Ascending aorta (tissue), 2 donors: ENCODE results near the gene LHX4. TPM values are rescaled to one million over a fixed set of nuclear protein-coding genes. Genes with fewer than 3 reads are reported as not detected.

Experiments used
- DNase-seq, 2 donors: peaks; one replicate each; pipeline ENCODE4 v3.0.0-alpha.2; 2019; ENCODE audit warnings: low spot score in 2 of 2
- H3K27ac ChIP-seq, 2 donors: fragments of 200-600 bp; sonication (generic); one replicate each; pipeline ENCODE4 v1.5.1; 2016 to 2017; ENCODE audit warnings: mild to moderate bottlenecking in 1 of 2
- H3K27me3 ChIP-seq: fragments of 200-600 bp; sonication (generic); one replicate; pipeline ENCODE4 v1.5.1; 2017
- H3K36me3 ChIP-seq, 2 donors: fragments of 200-600 bp; sonication (generic); one replicate each; pipeline ENCODE4 v1.5.1; 2016
- H3K4me1 ChIP-seq, 2 donors: fragments of 200-600 bp; sonication (generic); one replicate each; pipeline ENCODE4 v1.5.1; 2016 to 2017; ENCODE audit warnings: mild to moderate bottlenecking in 1 of 2
- H3K4me3 ChIP-seq, 2 donors: fragments of 200-600 bp; sonication (generic); one replicate each; pipeline ENCODE4 v1.5.1; 2016 to 2017; ENCODE audit warnings: mild to moderate bottlenecking in 1 of 2
- H3K9me3 ChIP-seq, 2 donors: fragments of 200-600 bp; sonication (generic); one replicate each; pipeline ENCODE4 v1.5.1; 2016
- intact Hi-C: fragments of 100-400 bp; cut with DNase I; formaldehyde crosslinking; loops from one replicate; pipeline ENCODE4 v1.15.1; 2023
- total RNA-seq: library from RNA; depleted of rRNA; stranded (reverse); fragments of >200 nt; gene quantifications from one replicate; pipeline ENCODE4 v1.1.0, GENCODE V29; 2016
- TF ChIP-seq, protein P1 (sequence below), 3 experiments: fragments of 200-600 bp in 2 of 3; fragments of 450-650 bp in 1 of 3; sonication (generic) in 2 of 3; IDR thresholded peaks; one replicate each; pipeline ENCODE4 v1.5.1; 2016 to 2019; ENCODE audit warnings: antibody characterized with exemption in 3 of 3, mild to moderate bottlenecking in 1 of 3, moderate library complexity in 1 of 3

The LHX4 gene
- total RNA-seq, 1 donor from 2014 or later, result not detected

- no peak for DNase-seq
- no peak overlapping the region for H3K4me3 ChIP-seq
- no peaks in the 10 kb centered on the region for H3K4me1 ChIP-seq
- no peaks in the 10 kb centered on the region for H3K9me3 ChIP-seq
- H3K27me3 ChIP-seq, result no peaks in the 10 kb centered on the region
- H3K36me3 ChIP-seq, result peaks cover 45 to 57% of the 10 kb centered on the region in 2 donors
- H3K27ac ChIP-seq, result no peak overlapping the region
- TF ChIP-seq, protein P1, sequence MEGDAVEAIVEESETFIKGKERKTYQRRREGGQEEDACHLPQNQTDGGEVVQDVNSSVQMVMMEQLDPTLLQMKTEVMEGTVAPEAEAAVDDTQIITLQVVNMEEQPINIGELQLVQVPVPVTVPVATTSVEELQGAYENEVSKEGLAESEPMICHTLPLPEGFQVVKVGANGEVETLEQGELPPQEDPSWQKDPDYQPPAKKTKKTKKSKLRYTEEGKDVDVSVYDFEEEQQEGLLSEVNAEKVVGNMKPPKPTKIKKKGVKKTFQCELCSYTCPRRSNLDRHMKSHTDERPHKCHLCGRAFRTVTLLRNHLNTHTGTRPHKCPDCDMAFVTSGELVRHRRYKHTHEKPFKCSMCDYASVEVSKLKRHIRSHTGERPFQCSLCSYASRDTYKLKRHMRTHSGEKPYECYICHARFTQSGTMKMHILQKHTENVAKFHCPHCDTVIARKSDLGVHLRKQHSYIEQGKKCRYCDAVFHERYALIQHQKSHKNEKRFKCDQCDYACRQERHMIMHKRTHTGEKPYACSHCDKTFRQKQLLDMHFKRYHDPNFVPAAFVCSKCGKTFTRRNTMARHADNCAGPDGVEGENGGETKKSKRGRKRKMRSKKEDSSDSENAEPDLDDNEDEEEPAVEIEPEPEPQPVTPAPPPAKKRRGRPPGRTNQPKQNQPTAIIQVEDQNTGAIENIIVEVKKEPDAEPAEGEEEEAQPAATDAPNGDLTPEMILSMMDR (IDR thresholded peaks at IDR 0.05), result no peak
- intact Hi-C loops, result no loop called here
These were observed 36.0 kb upstream of the LHX4 start for GRCh38 chr1:180194048-180194425.

- no peak overlapping the region for H3K4me3 ChIP-seq
- DNase-seq, result no peak
- intact Hi-C loops, result no loop called here
- TF ChIP-seq, protein P1 (IDR thresholded peaks at IDR 0.05), result no peak
- no peaks in the 10 kb centered on the region for H3K4me1 ChIP-seq
- H3K27ac ChIP-seq, result no peak overlapping the region
- no peaks in the 10 kb centered on the region for H3K27me3 ChIP-seq
- H3K9me3 ChIP-seq, result no peaks in the 10 kb centered on the region
- H3K36me3 ChIP-seq, result peaks cover 40 to 50% of the 10 kb centered on the region in 2 donors
These were observed 35.4 kb upstream of the LHX4 start for GRCh38 chr1:180194546-180195207.

DNA sequence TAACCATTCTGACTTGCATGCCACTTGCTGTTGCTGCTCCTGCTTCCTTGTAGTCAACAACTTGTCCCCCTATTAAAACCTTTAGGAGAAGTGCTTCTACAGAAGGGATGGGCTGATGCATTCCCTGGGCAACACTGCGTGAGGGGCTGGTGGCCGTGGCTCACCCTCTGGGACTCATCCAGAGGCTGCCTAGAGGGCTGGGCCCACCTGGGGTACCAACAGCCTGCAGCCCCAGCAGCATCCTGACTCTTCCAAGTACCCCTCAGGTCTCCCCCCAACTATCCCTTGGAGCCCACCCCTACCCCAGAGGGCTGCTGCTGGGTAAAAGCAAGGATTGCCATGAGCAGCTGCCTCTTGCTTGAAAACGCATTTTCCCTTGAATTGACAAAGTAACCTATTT is 34.7 kb upstream of the LHX4 start:
- Histone ChIP-seq H3K27ac (no peak overlapping the region), H3K4me1 (no peaks in the 10 kb centered on the region), H3K36me3 (peaks cover 33 to 43% of the 10 kb centered on the region in 2 donors), H3K27me3 (no peaks in the 10 kb centered on the region), H3K9me3 (no peaks in the 10 kb centered on the region), H3K4me3 (no peak overlapping the region)
- DNase-seq, result no peak
- TF ChIP-seq, protein P1 (IDR thresholded peaks at IDR 0.05), result no peak
- intact Hi-C loops, result no loop called here

GRCh38 chr1:180195916-180196315 is 34.1 kb upstream of the LHX4 start:
- Histone ChIP-seq H3K4me1 (no peaks in the 10 kb centered on the region), H3K9me3 (no peaks in the 10 kb centered on the region), H3K27me3 (no peaks in the 10 kb centered on the region), H3K27ac (no peak overlapping the region), H3K36me3 (peaks cover 28 to 38% of the 10 kb centered on the region in 2 donors), H3K4me3 (no peak overlapping the region)
- TF ChIP-seq, protein P1 (IDR thresholded peaks at IDR 0.05), result no peak
- DNase-seq, result no peak
- intact Hi-C loops, result no loop called here

GRCh38 chr1:180196436-180197003 is 33.5 kb upstream of the LHX4 start:
- TF ChIP-seq, protein P1 (IDR thresholded peaks at IDR 0.05), result no peak
- no peak for DNase-seq
- Histone ChIP-seq H3K36me3 (peaks cover 26 to 32% of the 10 kb centered on the region in 2 donors), H3K27me3 (no peaks in the 10 kb centered on the region), H3K27ac (no peak overlapping the region), H3K4me1 (no peaks in the 10 kb centered on the region), H3K9me3 (no peaks in the 10 kb centered on the region), H3K4me3 (no peak overlapping the region)
- intact Hi-C loops, result no loop called here
